HCT116 (cell line): ENCODE results near the gene ARHGAP10. TPM values are rescaled to one million over a fixed set of nuclear protein-coding genes. Genes with fewer than 3 reads are reported as not detected.

Experiments used
- ATAC-seq: fragments of 200-7000 bp; cut with Tn5 transposase; 2 replicates; pipeline ENCODE4 v1.9.1; 2020; ENCODE audit warnings: mild to moderate bottlenecking, moderate library complexity
- BruUV-seq: library from RNA; stranded (reverse); fragments of 400-500 nt; replicated peaks from 2 replicates; lab custom pipeline; 2021; lab: Mats Ljungman, UMichigan
- CTCF ChIA-PET: fragments of 300-600 bp; sonication (Branson Sonifier 250); formaldehyde crosslinking; loops from one replicate; lab custom pipeline; 2021; ENCODE audit warnings: antibody characterized with exemption; lab: Charles Lee
- POLR2A ChIA-PET: fragments of 300-600, 350-600 bp; sonication (Branson Sonifier 250); formaldehyde crosslinking; loops from one replicate; lab custom pipeline; 2021; ENCODE audit warnings: antibody characterized with exemption; lab: Charles Lee
- RAD21 ChIA-PET, 2 experiments: fragments of 300-600 bp; sonication (Branson Sonifier 250); formaldehyde crosslinking; loops; one replicate each; lab custom pipeline; 2023; ENCODE audit warnings: low total read pairs in 2 of 2; ENCODE audit not compliant: uncharacterized antibody in 2 of 2, unreplicated experiment in 2 of 2, low non-redundant PET in 1 of 2; lab: Charles Lee
- DNase-seq: peaks from one replicate; pipeline ENCODE4 v3.0.0-alpha.2; 2010; ENCODE audit warnings: low read depth, low spot score
- H2AFZ ChIP-seq: fragments of 200-600 bp; shearing (Covaris generic), sonication (generic); 2 replicates; pipeline ENCODE4 v1.6.1; 2017; ENCODE audit warnings: low read depth, mixed run types, mixed read lengths, antibody characterized with exemption, low read length; ENCODE audit not compliant: poor library complexity, severe bottlenecking
- H3K27ac ChIP-seq: 2 replicates; pipeline ENCODE4 v1.5.1; 2012; ENCODE audit warnings: low read depth, low read length
- H3K27me3 ChIP-seq: fragments of 200-600 bp; sonication (generic); 2 replicates; pipeline ENCODE4 v1.6.1; 2016; ENCODE audit warnings: mixed run types, low read length, mixed read lengths; ENCODE audit not compliant: insufficient read depth
- H3K36me3 ChIP-seq, 2 experiments: fragments of 200-500 bp in 1 of 2; fragments of 200-600 bp in 1 of 2; sonication (Bioruptor generic) in 1 of 2; sonication (generic) in 1 of 2; 2 replicates each; pipeline versions ENCODE4 v1.5.1 to v1.6.1; 2014 to 2016; ENCODE audit warnings: low read length in 2 of 2, inconsistent platforms in 1 of 2, mixed read lengths in 1 of 2, mixed run types in 1 of 2; ENCODE audit not compliant: insufficient read depth in 2 of 2, control insufficient read depth in 1 of 2
- H3K4me1 ChIP-seq, 2 experiments: fragments of 200-600 bp in 1 of 2; sonication (generic) in 1 of 2; 2 replicates each; pipeline versions ENCODE4 v1.5.1 to v1.6.1; 2012 to 2017; ENCODE audit warnings: low read length in 2 of 2, inconsistent platforms in 1 of 2, mild to moderate bottlenecking in 1 of 2, mixed read lengths in 1 of 2, mixed run types in 1 of 2, moderate library complexity in 1 of 2; ENCODE audit not compliant: insufficient read depth in 2 of 2, control insufficient read depth in 1 of 2
- H3K4me2 ChIP-seq: fragments of 200-600 bp; sonication (generic); 2 replicates; pipeline ENCODE4 v1.6.1; 2017; ENCODE audit warnings: mixed run types, low read length, mixed read lengths
- H3K4me3 ChIP-seq, 2 experiments: fragments of 200-600 bp in 1 of 2; sonication (generic) in 1 of 2; replicated peaks in 1 of 2; 2 replicates each; pipeline ENCODE4 v1.5.1; 2011 to 2016; ENCODE audit warnings: low read length in 2 of 2, control low read depth in 1 of 2, low read depth in 1 of 2, mild to moderate bottlenecking in 1 of 2, mixed read lengths in 1 of 2, mixed run types in 1 of 2
- H3K79me2 ChIP-seq: fragments of 200-600 bp; sonication (generic); 2 replicates; pipeline ENCODE4 v1.6.1; 2017; ENCODE audit warnings: mild to moderate bottlenecking, mixed run types, low read length, moderate library complexity, mixed read lengths; ENCODE audit not compliant: insufficient read depth
- H3K9ac ChIP-seq: fragments of 200-600 bp; sonication (generic); 2 replicates; pipeline ENCODE4 v1.6.1; 2016; ENCODE audit warnings: low read length, mixed read lengths
- H3K9me2 ChIP-seq: fragments of 200-600 bp; sonication (generic), shearing (Covaris generic); 2 replicates; pipeline ENCODE4 v1.6.1; 2017; ENCODE audit warnings: mixed run types, mild to moderate bottlenecking, moderate library complexity; ENCODE audit not compliant: insufficient read depth
- H3K9me3 ChIP-seq, 2 experiments: fragments of 200-500 bp in 1 of 2; fragments of 200-600 bp in 1 of 2; sonication (Bioruptor generic) in 1 of 2; sonication (generic) in 1 of 2; 2 replicates each; pipeline ENCODE4 v1.6.1; 2014 to 2017; ENCODE audit warnings: low read length in 2 of 2, mixed read lengths in 2 of 2, inconsistent platforms in 1 of 2, low read depth in 1 of 2, mild to moderate bottlenecking in 1 of 2, mixed run types in 1 of 2, moderate library complexity in 1 of 2; ENCODE audit not compliant: control insufficient read depth in 1 of 2, insufficient read depth in 1 of 2
- H4K20me1 ChIP-seq: fragments of 200-600 bp; sonication (generic), shearing (Covaris generic); 2 replicates; pipeline ENCODE4 v1.6.1; 2017; ENCODE audit warnings: mixed run types, mild to moderate bottlenecking, moderate library complexity; ENCODE audit not compliant: insufficient read depth
- CEBPB ChIP-seq: IDR thresholded peaks from 2 replicates; pipeline ENCODE4 v1.6.1; 2012; ENCODE audit warnings: low read depth
- JUND ChIP-seq: IDR thresholded peaks from 2 replicates; pipeline ENCODE4 v1.6.1; 2012
- POLR2AphosphoS5 ChIP-seq: IDR thresholded peaks from 2 replicates; pipeline ENCODE4 v1.6.1; 2011; ENCODE audit warnings: mild to moderate bottlenecking, low read depth, low read length, moderate library complexity
- SP1 ChIP-seq: IDR thresholded peaks from 2 replicates; pipeline ENCODE4 v1.6.1; 2012; ENCODE audit warnings: low read depth
- intact Hi-C: fragments of 100-400 bp; cut with micrococcal nuclease; formaldehyde crosslinking; loops from 2 replicates; pipeline ENCODE4 v1.10.0; 2022
- total RNA-seq: library from RNA; stranded (reverse); gene quantifications from one replicate; pipeline ENCODE4 v1.2.1, GENCODE V29; 2021; ENCODE audit not compliant: unreplicated experiment
- TF ChIP-seq, protein P1 (sequence below), 3 experiments: fragments of 200-600 bp in 1 of 3; sonication (generic) in 1 of 3; IDR thresholded peaks in 2 of 3; conservative IDR thresholded peaks in 1 of 3; 2 replicates each; pipeline ENCODE4 v1.5.1; 2012 to 2017; ENCODE audit warnings: low read depth in 2 of 3, low read length in 2 of 3, antibody characterized with exemption in 1 of 3, borderline replicate concordance in 1 of 3, control low read depth in 1 of 3, mild to moderate bottlenecking in 1 of 3, mixed read lengths in 1 of 3, mixed run types in 1 of 3, moderate library complexity in 1 of 3; ENCODE audit not compliant: insufficient read depth in 1 of 3
- TF ChIP-seq, protein P2 (sequence below): IDR thresholded peaks from 2 replicates; pipeline ENCODE4 v1.6.1; 2012; ENCODE audit warnings: low read depth
- TF ChIP-seq, protein P3 (sequence below): IDR thresholded peaks from 2 replicates; pipeline ENCODE4 v1.6.1; 2011; ENCODE audit warnings: mild to moderate bottlenecking, low read length, moderate library complexity; ENCODE audit not compliant: insufficient replicate concordance; ENCODE audit errors: extremely low read depth

Gene ARHGAP10
- total RNA-seq, 1 experiment from 2014 or later: 24.7 TPM

DNA sequence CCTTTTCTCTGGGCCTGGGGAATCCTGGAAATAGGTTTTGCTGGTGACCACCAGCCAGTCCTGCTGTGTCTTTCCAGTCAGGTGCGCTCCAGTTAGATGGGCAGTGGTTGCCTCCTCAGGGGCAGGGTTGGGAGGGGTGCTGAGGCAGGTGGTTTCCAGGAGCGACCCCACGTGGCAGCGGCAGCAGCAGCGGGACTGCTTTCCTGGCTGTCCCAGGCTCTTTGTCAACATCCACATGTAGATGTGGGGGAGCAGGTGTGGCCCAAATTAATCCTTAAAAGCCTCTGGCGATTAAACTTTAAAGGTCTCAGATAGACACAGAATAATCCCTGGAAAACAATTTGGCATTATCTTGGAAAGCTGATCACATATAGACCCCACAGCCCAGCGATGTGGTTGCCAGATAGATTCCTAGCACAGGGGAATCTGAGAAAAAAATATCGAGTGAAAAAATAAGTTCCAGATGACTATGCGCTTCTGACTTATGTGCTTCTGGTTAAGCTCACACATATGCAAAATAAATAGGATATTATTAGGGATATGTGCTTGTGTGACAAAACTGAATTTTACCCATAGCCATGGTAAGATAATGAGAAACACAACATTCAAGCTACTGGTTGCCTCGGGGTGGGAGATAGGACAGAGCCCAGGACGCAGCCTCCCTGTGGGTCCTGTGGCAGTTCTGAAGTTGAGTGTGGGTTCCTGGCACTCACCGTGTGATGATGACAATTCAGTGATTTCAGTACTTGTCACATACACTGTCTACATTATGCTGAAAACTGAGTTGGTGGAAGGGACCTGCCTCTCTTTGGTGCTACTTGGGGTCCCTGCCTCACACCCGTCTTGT is 336.4 kb downstream of the ARHGAP10 start:
- H2AFZ ChIP-seq: no peak overlapping the region
- no peaks in the 10 kb centered on the region for H4K20me1 ChIP-seq
- TF ChIP-seq SP1: no peak
- no peak for TF ChIP-seq JUND
- no peak for TF ChIP-seq POLR2AphosphoS5
- TF ChIP-seq, protein P1, sequence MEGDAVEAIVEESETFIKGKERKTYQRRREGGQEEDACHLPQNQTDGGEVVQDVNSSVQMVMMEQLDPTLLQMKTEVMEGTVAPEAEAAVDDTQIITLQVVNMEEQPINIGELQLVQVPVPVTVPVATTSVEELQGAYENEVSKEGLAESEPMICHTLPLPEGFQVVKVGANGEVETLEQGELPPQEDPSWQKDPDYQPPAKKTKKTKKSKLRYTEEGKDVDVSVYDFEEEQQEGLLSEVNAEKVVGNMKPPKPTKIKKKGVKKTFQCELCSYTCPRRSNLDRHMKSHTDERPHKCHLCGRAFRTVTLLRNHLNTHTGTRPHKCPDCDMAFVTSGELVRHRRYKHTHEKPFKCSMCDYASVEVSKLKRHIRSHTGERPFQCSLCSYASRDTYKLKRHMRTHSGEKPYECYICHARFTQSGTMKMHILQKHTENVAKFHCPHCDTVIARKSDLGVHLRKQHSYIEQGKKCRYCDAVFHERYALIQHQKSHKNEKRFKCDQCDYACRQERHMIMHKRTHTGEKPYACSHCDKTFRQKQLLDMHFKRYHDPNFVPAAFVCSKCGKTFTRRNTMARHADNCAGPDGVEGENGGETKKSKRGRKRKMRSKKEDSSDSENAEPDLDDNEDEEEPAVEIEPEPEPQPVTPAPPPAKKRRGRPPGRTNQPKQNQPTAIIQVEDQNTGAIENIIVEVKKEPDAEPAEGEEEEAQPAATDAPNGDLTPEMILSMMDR (IDR thresholded peaks at IDR 0.05 in 2 of 3, conservative IDR thresholded peaks at IDR 0.05 in 1 of 3; ENCODE audit: borderline replicate concordance in 1 of 3, insufficient read depth in 1 of 3, low read depth in 2 of 3, low read length in 2 of 3): no peak
- TF ChIP-seq, protein P2, sequence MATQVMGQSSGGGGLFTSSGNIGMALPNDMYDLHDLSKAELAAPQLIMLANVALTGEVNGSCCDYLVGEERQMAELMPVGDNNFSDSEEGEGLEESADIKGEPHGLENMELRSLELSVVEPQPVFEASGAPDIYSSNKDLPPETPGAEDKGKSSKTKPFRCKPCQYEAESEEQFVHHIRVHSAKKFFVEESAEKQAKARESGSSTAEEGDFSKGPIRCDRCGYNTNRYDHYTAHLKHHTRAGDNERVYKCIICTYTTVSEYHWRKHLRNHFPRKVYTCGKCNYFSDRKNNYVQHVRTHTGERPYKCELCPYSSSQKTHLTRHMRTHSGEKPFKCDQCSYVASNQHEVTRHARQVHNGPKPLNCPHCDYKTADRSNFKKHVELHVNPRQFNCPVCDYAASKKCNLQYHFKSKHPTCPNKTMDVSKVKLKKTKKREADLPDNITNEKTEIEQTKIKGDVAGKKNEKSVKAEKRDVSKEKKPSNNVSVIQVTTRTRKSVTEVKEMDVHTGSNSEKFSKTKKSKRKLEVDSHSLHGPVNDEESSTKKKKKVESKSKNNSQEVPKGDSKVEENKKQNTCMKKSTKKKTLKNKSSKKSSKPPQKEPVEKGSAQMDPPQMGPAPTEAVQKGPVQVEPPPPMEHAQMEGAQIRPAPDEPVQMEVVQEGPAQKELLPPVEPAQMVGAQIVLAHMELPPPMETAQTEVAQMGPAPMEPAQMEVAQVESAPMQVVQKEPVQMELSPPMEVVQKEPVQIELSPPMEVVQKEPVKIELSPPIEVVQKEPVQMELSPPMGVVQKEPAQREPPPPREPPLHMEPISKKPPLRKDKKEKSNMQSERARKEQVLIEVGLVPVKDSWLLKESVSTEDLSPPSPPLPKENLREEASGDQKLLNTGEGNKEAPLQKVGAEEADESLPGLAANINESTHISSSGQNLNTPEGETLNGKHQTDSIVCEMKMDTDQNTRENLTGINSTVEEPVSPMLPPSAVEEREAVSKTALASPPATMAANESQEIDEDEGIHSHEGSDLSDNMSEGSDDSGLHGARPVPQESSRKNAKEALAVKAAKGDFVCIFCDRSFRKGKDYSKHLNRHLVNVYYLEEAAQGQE: no peak
- TF ChIP-seq, protein P3, sequence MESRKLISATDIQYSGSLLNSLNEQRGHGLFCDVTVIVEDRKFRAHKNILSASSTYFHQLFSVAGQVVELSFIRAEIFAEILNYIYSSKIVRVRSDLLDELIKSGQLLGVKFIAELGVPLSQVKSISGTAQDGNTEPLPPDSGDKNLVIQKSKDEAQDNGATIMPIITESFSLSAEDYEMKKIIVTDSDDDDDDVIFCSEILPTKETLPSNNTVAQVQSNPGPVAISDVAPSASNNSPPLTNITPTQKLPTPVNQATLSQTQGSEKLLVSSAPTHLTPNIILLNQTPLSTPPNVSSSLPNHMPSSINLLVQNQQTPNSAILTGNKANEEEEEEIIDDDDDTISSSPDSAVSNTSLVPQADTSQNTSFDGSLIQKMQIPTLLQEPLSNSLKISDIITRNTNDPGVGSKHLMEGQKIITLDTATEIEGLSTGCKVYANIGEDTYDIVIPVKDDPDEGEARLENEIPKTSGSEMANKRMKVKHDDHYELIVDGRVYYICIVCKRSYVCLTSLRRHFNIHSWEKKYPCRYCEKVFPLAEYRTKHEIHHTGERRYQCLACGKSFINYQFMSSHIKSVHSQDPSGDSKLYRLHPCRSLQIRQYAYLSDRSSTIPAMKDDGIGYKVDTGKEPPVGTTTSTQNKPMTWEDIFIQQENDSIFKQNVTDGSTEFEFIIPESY: no peak
- no peak for TF ChIP-seq CEBPB
- H3K36me3 ChIP-seq: no peaks in the 10 kb centered on the region; a peak in 1 of 4 replicates
- H3K9ac ChIP-seq: no peak overlapping the region
- BruUV-seq: no TSS peak
- H3K9me3 ChIP-seq: no peaks in the 10 kb centered on the region
- ChIA-PET RAD21 (no interaction called here), CTCF (no interaction called here), POLR2A (no interaction called here)
- DNase-seq (no peak), ATAC-seq (no peak)
- H3K27ac ChIP-seq: no peak overlapping the region
- no peaks in the 10 kb centered on the region for H3K79me2 ChIP-seq
- no peaks in the 10 kb centered on the region for H3K27me3 ChIP-seq
- intact Hi-C loops: no loop called here
- no peak overlapping the region for H3K4me2 ChIP-seq
- H3K9me2 ChIP-seq: no peaks in the 10 kb centered on the region
- no peaks in the 10 kb centered on the region for H3K4me1 ChIP-seq
- H3K4me3 ChIP-seq: no peak overlapping the region
